Neural progenitor cell (in vitro differentiated cells): ENCODE measurements around the gene POM121C.
"Not testable (repeated sequence)": the region's sequence is repeated elsewhere in the genome, so short reads cannot be mapped to it uniquely, and the experiment has no call there.

Experiments
- CTCF ChIP-seq: fragments of 200-600 bp; sonication (generic); IDR thresholded peaks from 2 replicates; pipeline ENCODE4 v1.5.1; 2017; ENCODE audit warnings: antibody characterized with exemption, mild to moderate bottlenecking
- EZH2 ChIP-seq: fragments of 200-600 bp; sonication (generic); IDR thresholded peaks from 2 replicates; pipeline ENCODE4 v1.6.1; 2017; ENCODE audit warnings: antibody characterized with exemption, mild to moderate bottlenecking, moderate library complexity
- EZH2phosphoT487 ChIP-seq: fragments of 200-600 bp; sonication (generic); IDR thresholded peaks from 2 replicates; pipeline ENCODE4 v1.6.1; 2017; ENCODE audit warnings: antibody characterized with exemption

DNA sequence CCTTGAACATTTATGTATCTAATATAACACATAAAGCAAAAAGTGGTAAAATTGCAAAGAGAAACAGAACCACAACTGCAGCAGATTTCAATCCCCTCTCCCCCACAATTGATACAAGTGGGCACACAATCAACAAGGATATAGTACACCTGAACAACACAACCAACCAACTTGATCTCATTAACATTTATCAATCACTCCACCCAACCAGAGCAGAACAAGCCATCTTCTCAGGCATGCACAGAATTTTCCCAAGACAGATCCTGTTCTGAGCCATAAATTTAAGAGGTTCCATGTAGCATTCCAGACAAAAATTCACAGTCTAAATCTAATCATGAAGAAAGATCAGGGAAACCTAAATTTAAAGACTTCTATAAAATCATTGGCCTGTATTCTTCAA is 5.8 kb downstream of the POM121C start:
- TF ChIP-seq EZH2phosphoT487, CTCF, EZH2: not testable (repeated sequence)
